GM10266 (cell line): ENCODE results near the gene CPVL.

Experiments used
- DNase-seq: peaks from one replicate; pipeline ENCODE4 v3.0.0; 2012; ENCODE audit errors: extremely low spot score
- TF ChIP-seq, protein P1 (sequence below): IDR thresholded peaks from 2 replicates; pipeline ENCODE4 v1.5.1; 2012; ENCODE audit warnings: mild to moderate bottlenecking, low read depth; ENCODE audit not compliant: control insufficient read depth, insufficient read depth; ENCODE audit errors: missing control alignments

The CPVL gene

DNA sequence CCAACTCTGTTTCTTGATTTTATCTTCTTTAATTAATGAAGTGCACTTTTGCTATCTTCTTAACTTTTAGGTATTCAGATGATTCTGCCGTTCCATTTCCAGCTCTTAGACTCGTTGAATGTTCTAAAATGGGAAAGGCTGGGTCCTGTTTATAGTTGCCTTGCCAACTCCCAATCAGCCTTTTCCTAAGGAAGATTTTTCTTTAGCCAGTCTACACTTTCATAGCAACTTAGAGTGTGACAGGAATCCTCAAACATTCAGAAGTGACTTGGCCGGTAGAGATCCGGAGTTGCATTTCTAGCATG, 165.2 kb downstream of the CPVL start:
- TF ChIP-seq, protein P1, sequence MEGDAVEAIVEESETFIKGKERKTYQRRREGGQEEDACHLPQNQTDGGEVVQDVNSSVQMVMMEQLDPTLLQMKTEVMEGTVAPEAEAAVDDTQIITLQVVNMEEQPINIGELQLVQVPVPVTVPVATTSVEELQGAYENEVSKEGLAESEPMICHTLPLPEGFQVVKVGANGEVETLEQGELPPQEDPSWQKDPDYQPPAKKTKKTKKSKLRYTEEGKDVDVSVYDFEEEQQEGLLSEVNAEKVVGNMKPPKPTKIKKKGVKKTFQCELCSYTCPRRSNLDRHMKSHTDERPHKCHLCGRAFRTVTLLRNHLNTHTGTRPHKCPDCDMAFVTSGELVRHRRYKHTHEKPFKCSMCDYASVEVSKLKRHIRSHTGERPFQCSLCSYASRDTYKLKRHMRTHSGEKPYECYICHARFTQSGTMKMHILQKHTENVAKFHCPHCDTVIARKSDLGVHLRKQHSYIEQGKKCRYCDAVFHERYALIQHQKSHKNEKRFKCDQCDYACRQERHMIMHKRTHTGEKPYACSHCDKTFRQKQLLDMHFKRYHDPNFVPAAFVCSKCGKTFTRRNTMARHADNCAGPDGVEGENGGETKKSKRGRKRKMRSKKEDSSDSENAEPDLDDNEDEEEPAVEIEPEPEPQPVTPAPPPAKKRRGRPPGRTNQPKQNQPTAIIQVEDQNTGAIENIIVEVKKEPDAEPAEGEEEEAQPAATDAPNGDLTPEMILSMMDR: no peak
- no peak for DNase-seq

DNA sequence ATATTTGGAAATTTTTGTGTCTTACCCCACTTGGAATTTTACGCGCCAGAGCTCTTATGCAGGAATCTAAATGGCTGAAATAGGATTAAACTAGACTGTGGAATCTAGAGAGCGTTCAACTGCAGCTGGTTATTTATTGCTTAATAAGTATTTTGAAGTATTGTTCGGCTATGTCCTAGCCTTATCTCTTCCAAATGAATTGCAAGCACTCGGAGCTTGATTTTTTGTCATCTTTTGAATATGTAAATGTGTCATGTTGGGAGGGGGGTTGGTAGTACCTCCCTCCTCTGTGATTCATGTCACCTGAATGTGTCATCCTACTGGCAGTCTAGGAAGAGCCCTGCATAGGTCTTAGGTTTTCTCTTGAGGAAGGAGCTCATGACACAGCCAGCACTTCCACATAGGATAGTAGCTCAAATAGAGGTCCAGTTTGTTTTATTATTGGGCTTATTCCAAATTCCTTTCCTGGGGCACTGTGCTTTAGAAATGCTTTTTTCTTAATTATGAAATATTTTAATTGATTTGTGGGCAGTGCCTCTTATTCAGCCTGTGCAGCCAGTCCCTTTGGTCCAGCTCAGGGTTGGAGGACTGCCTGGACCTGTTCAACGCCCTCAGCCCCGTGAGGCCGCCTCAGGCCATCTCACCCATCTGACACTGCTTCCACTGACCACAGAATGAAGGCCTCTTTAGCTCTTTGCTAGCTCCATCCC, 165.7 kb downstream of the CPVL start:
- DNase-seq: no peak
- TF ChIP-seq, protein P1: no peak

DNA sequence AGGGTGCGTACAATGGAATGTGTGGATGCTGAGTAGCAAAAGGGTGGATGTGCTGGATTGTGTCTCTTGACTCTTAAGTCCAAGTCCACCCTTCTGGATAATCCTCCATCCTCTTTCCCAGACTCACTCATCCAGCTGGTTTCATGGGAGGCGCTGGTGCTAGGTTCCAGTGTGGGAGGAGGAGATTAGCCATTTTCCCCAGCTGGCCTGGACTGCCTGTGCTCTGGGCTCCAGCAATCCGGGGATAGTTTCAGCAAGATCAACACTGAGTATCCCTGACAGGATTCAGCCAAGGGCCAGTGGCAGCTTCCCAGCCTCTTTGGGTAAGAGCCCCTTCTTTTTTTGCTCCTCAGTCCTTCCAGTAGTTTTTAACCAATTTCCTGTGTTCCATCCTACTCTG, 166.6 kb downstream of the CPVL start:
- TF ChIP-seq, protein P1: no peak
- no peak for DNase-seq

DNA sequence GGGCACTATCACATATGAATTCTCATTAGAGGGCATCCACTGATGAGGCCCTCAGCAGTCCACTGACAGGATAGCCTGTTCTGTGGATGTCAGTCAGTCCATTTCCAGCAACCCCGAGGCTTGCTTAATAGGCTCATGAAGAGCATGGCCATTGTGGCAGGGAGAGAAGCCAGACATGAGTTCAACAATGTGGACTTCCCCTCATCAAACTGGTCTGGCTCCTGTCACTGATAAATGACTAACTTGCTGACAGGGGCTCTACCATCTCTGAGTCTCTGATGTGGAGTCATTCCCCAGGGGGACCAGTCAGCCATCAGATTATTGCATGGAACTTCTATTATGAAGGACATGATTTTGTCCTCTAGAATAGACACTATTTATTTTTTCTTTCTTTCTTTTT, 168.5 kb downstream of the CPVL start:
- TF ChIP-seq, protein P1: no peak
- no peak for DNase-seq

DNA sequence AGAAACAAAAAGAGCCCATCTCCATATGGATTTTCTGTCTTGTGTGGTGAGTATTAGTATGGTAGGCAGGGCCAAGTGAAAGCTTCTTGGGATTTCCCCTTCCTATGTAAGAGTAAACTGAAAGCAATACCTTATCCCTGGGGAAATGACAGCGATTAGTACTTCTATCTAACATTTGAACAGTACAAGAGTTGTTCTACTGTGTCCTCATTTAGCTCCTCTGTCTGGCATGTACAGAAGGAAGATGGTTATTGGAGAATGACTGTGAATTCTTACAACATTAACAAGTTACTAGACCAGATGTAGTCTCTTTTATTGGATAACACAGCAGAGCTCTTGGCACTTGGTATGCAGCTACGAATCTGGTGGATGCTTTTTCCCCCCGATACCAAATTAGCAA, 170.3 kb downstream of the CPVL start:
- TF ChIP-seq, protein P1: no peak

DNA sequence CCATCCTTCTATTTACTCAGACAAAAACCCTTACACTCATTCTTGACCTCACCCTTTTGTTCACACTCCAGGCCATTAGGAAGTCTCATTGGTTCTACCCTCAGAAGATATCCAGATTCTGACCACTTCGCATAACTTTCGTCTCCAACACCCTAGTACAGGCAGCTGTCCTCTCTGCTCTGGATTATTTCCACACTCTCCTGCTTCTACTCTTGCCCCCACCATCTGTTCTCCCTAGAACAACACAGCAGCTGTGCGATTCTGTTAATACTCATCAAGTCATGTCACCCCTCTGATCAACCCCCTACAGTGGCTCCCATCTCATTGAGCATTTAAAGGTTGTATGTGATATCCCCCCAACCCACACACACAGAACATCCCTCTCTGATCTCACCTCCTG, 172.7 kb downstream of the CPVL start:
- no peak for DNase-seq
- TF ChIP-seq, protein P1: no peak

More for the DNA sequence above, 170.3 kb downstream of the CPVL start:
- no peak for DNase-seq

DNA sequence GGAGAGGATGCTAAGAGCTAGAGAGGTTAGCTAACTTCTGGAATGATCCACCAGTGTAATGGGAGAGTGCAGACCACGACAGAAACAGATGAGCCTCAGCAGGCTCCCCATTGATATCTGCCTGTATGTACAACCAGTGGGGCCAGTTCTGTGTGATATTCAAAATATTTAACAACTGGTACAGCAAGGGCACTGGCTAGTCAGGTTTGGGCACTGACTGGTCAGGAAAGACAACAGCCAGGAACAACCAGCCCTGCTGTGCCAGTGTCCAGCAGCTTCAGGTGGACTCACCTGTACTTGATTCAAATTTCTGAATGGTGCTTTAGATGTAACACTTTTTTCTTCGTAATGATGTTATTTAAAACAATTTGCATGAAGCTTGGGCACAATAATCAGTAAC, 182.3 kb downstream of the CPVL start:
- TF ChIP-seq, protein P1: no peak
- DNase-seq: no peak
